PC-3 (cell line): Measurements from ENCODE around the gene MIDN. TPM values are rescaled to one million over a fixed set of nuclear protein-coding genes. Genes with fewer than 3 reads are reported as not detected.
A peak's percentile ranks its signal among the peaks of the same experiment; 100 is the strongest.

Source experiments
- ATAC-seq: fragments of 200-7000 bp; cut with Tn5 transposase; 2 replicates; pipeline ENCODE4 v1.9.1; 2020; ENCODE audit warnings: mild to moderate bottlenecking, moderate library complexity
- BruUV-seq: library from RNA; stranded (reverse); fragments of 400-500 nt; replicated peaks from 2 replicates; lab custom pipeline; 2021; lab: Mats Ljungman, UMichigan
- CTCF ChIA-PET: fragments of 300-600 bp; sonication (Branson Sonifier 250); formaldehyde crosslinking; loops from one replicate; lab custom pipeline; 2022; ENCODE audit warnings: antibody characterized with exemption; lab: Charles Lee
- POLR2A ChIA-PET: fragments of 300-600 bp; sonication (Branson Sonifier 250); formaldehyde crosslinking; loops from one replicate; lab custom pipeline; 2022; ENCODE audit warnings: antibody characterized with exemption; ENCODE audit not compliant: unreplicated experiment; lab: Charles Lee
- DNase-seq: peaks from one replicate; pipeline ENCODE4 v3.0.0-alpha.2; 2015
- H2AFZ ChIP-seq: fragments of 300-600 bp; sonication (generic); 2 replicates; pipeline ENCODE4 v1.6.0; 2016; ENCODE audit warnings: antibody characterized with exemption, low read length
- H3F3A ChIP-seq: fragments of 300-600 bp; sonication (generic); one replicate; pipeline ENCODE4 v1.6.0; 2017; ENCODE audit warnings: antibody characterized with exemption, low read length, control low read depth, mild to moderate bottlenecking; ENCODE audit not compliant: unreplicated experiment
- H3K27ac ChIP-seq: fragments of 300-600 bp; sonication (generic); 2 replicates; pipeline ENCODE4 v1.5.1; 2016; ENCODE audit warnings: mild to moderate bottlenecking, low read length
- H3K27me3 ChIP-seq: fragments of 300-600 bp; sonication (generic); 2 replicates; pipeline ENCODE4 v1.6.1; 2016; ENCODE audit warnings: low read length, mixed read lengths
- H3K36me3 ChIP-seq: fragments of 300-600 bp; sonication (generic); 2 replicates; pipeline ENCODE4 v1.6.1; 2016; ENCODE audit warnings: low read depth, mixed run types, low read length, mixed read lengths
- H3K4me1 ChIP-seq: fragments of 300-600 bp; sonication (generic); 2 replicates; pipeline ENCODE4 v1.5.1; 2016; ENCODE audit warnings: low read length; ENCODE audit not compliant: insufficient read depth
- H3K4me2 ChIP-seq: fragments of 300-600 bp; sonication (generic); 2 replicates; pipeline ENCODE4 v1.6.0; 2016; ENCODE audit warnings: low read length
- H3K4me3 ChIP-seq: fragments of 300-600 bp; sonication (generic); 2 replicates; pipeline ENCODE4 v1.5.1; 2016; ENCODE audit warnings: mild to moderate bottlenecking, low read length, mixed read lengths
- H3K79me2 ChIP-seq: fragments of 300-600 bp; sonication (generic); 2 replicates; pipeline ENCODE4 v1.6.1; 2017; ENCODE audit warnings: low read length, mixed read lengths
- H3K9ac ChIP-seq: fragments of 300-600 bp; sonication (generic); 2 replicates; pipeline ENCODE4 v1.6.0; 2016; ENCODE audit warnings: mild to moderate bottlenecking, low read length
- H3K9me2 ChIP-seq: fragments of 300-600 bp; sonication (generic); replicated peaks from 2 replicates; pipeline ENCODE4 v1.6.1; 2016; ENCODE audit warnings: mixed run types, low read length, mixed read lengths
- H3K9me3 ChIP-seq: fragments of 300-600 bp; sonication (generic); 2 replicates; pipeline ENCODE4 v1.6.1; 2016; ENCODE audit warnings: low read length, mixed read lengths
- H4K20me1 ChIP-seq: fragments of 300-600 bp; sonication (generic); 2 replicates; pipeline ENCODE4 v1.6.1; 2016; ENCODE audit warnings: low read length, mixed read lengths
- EZH2 ChIP-seq: fragments of 300-600 bp; sonication (generic); IDR thresholded peaks from one replicate; pipeline ENCODE4 v1.6.1; 2017; ENCODE audit warnings: antibody characterized with exemption, mild to moderate bottlenecking, low read length; ENCODE audit not compliant: unreplicated experiment
- EZH2phosphoT487 ChIP-seq: fragments of 300-600 bp; sonication (generic); IDR thresholded peaks from 2 replicates; pipeline ENCODE4 v1.6.1; 2018; ENCODE audit warnings: mild to moderate bottlenecking, antibody characterized with exemption, low read length, borderline replicate concordance
- intact Hi-C: fragments of 100-400 bp; cut with micrococcal nuclease; formaldehyde crosslinking; loops from 2 replicates; pipeline ENCODE4 v1.9.0; 2023
- total RNA-seq: library from RNA; depleted of rRNA; stranded (reverse); fragments of >200 nt; gene quantifications from 2 replicates; pipeline ENCODE4 v1.2.3, GENCODE V29; 2014
- TF ChIP-seq, protein P1 (sequence below): fragments of 300-600 bp; sonication (generic); conservative IDR thresholded peaks from 2 replicates; pipeline ENCODE4 v1.5.1; 2017; ENCODE audit warnings: antibody characterized with exemption, low read depth, mild to moderate bottlenecking, low read length

Gene MIDN
- total RNA-seq, 1 experiment from 2014 or later, result 17.3 TPM

- no peak overlapping the region for H3K9ac ChIP-seq
- BruUV-seq, result no TSS peak
- no peak for TF ChIP-seq EZH2
- TF ChIP-seq EZH2phosphoT487, result no peak
- TF ChIP-seq, protein P1, sequence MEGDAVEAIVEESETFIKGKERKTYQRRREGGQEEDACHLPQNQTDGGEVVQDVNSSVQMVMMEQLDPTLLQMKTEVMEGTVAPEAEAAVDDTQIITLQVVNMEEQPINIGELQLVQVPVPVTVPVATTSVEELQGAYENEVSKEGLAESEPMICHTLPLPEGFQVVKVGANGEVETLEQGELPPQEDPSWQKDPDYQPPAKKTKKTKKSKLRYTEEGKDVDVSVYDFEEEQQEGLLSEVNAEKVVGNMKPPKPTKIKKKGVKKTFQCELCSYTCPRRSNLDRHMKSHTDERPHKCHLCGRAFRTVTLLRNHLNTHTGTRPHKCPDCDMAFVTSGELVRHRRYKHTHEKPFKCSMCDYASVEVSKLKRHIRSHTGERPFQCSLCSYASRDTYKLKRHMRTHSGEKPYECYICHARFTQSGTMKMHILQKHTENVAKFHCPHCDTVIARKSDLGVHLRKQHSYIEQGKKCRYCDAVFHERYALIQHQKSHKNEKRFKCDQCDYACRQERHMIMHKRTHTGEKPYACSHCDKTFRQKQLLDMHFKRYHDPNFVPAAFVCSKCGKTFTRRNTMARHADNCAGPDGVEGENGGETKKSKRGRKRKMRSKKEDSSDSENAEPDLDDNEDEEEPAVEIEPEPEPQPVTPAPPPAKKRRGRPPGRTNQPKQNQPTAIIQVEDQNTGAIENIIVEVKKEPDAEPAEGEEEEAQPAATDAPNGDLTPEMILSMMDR, result no peak
- no peaks in the 10 kb centered on the region for H3K9me3 ChIP-seq
- H3K36me3 ChIP-seq, result peaks cover 6% of the 10 kb centered on the region; the same call in 1 of the 2 replicates
- intact Hi-C loops, result loop anchor here (10.0 kb wide), 1 partner anchor 78 kb away; a partner anchor contains a TSS
- H3K27ac ChIP-seq, result no peak overlapping the region
- ChIA-PET POLR2A (no interaction called here), CTCF (interaction anchor here (0.7 kb wide), 1 partner anchor 104 kb away, joined by 4 read pairs; no protein-coding TSS in a partner anchor)
- peaks cover 35% of the 10 kb centered on the region for H3K4me1 ChIP-seq
- no peaks in the 10 kb centered on the region for H3F3A ChIP-seq
- DNase-seq, result no peak
- H3K9me2 ChIP-seq, result no peaks in the 10 kb centered on the region
- no peaks in the 10 kb centered on the region for H4K20me1 ChIP-seq
- H2AFZ ChIP-seq, result no peak overlapping the region
- H3K4me2 ChIP-seq, result peak overlapping the region; percentile 95; the same call in 1 of the 2 replicates
- H3K27me3 ChIP-seq, result no peaks in the 10 kb centered on the region
- no peak for ATAC-seq
- peaks cover 48% of the 10 kb centered on the region for H3K79me2 ChIP-seq
- H3K4me3 ChIP-seq, result peak overlapping the region; percentile 70; the same call in 1 of the 2 replicates
These were observed 28.7 kb downstream of the MIDN start for GRCh38 chr19:1277061-1277460.

DNA sequence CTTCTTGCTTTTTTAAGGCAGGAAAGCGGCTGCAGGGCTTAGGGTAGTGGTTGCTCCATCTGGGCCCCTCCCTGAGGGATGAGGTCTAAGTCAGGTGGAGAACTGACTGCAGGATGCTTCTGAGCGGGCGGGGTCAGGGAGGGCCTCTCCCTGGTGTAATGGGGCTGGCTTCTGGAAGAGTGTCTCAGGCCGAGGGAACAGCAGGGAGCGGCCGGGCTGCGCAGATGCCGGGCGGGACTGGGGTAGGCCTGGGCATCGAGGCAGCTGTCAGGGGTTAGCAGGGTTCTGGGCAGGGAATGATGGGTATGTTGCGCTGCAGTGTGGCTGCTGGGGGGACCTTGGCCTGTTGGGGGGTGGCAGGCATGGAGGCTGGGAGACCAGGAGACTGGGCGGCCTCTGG lies 29.7 kb downstream of the MIDN start:
- no peak overlapping the region for H3K4me3 ChIP-seq

More for the DNA sequence above, 29.7 kb downstream of the MIDN start:
- H4K20me1 ChIP-seq, result no peaks in the 10 kb centered on the region
- no peak overlapping the region for H3K27ac ChIP-seq
- H3K4me1 ChIP-seq, result peaks cover 29% of the 10 kb centered on the region
- no peak overlapping the region for H3K9ac ChIP-seq
- H3K9me2 ChIP-seq, result no peaks in the 10 kb centered on the region
- H3K36me3 ChIP-seq, result peaks cover 6% of the 10 kb centered on the region; the same call in 1 of the 2 replicates
- TF ChIP-seq EZH2phosphoT487 (no peak), EZH2 (no peak)
- TF ChIP-seq, protein P1, result no peak
- H3F3A ChIP-seq, result no peaks in the 10 kb centered on the region
- H2AFZ ChIP-seq, result no peak overlapping the region
- CTCF ChIA-PET, result interaction anchor here (0.5 kb wide), 1 partner anchor 116 kb away, joined by 4 read pairs; no protein-coding TSS in a partner anchor
- no peak overlapping the region for H3K4me2 ChIP-seq
- intact Hi-C loops, result loop anchor here (10.0 kb wide), 1 partner anchor 77 kb away; a partner anchor contains a TSS
- H3K9me3 ChIP-seq, result no peaks in the 10 kb centered on the region
- POLR2A ChIA-PET, result no interaction called here
- H3K79me2 ChIP-seq, result peaks cover 38% of the 10 kb centered on the region
- no peak for DNase-seq
- BruUV-seq, result no TSS peak
- H3K27me3 ChIP-seq, result no peaks in the 10 kb centered on the region
- ATAC-seq, result no peak
